HFFc6 (cell line): ENCODE measurements around the gene DTX4. TPM values are rescaled to one million over a fixed set of nuclear protein-coding genes. Genes with fewer than 3 reads are reported as not detected.

ENCODE experiments used
- DNase-seq: peaks from one replicate; pipeline ENCODE4 v3.0.0-alpha.2; 2018
- H3K27ac Mint-ChIP-seq: 2 replicates; pipeline ENCODE4 v1.8.0; 2020; ENCODE audit warnings: mild to moderate bottlenecking, mixed read lengths
- H3K27me3 Mint-ChIP-seq: 2 replicates; pipeline ENCODE4 v1.8.0; 2021; ENCODE audit warnings: mild to moderate bottlenecking, moderate library complexity, mixed read lengths; ENCODE audit not compliant: insufficient read depth
- H3K36me3 Mint-ChIP-seq: 2 replicates; pipeline ENCODE4 v1.8.0; 2021; ENCODE audit warnings: low read depth, mixed read lengths
- H3K4me1 Mint-ChIP-seq: 2 replicates; pipeline ENCODE4 v1.8.0; 2020; ENCODE audit warnings: low read depth, mixed read lengths
- H3K4me3 Mint-ChIP-seq: 2 replicates; pipeline ENCODE4 v1.8.0; 2020; ENCODE audit warnings: mild to moderate bottlenecking, moderate library complexity, mixed read lengths
- H3K9me3 Mint-ChIP-seq: 2 replicates; pipeline ENCODE4 v1.8.0; 2020; ENCODE audit warnings: mild to moderate bottlenecking, mixed read lengths
- CTCF ChIP-seq: fragments of 200-600 bp; sonication (generic); IDR thresholded peaks from 2 replicates; pipeline ENCODE4 v1.5.0; 2021; ENCODE audit warnings: antibody characterized with exemption, mild to moderate bottlenecking
- total RNA-seq, 6 experiments: library from RNA; stranded (reverse); fragmentation: NEBNext Ultra II Directional; extraction: Animal tissue kit (Norgen Biotek cat#: 25700); gene quantifications; 2 replicates in 1 of 6; 3 replicates in 5 of 6; pipeline ENCODE4 v1.2.3, GENCODE V29; 2021

Gene DTX4
- total RNA-seq, 6 experiments from 2014 or later: 3.2 to 4.6 (median 4.1) TPM

- no peak for DNase-seq
- H3K9me3 Mint-ChIP-seq: no peaks in the 10 kb centered on the region
- no peak overlapping the region for H3K27ac Mint-ChIP-seq
- no peak for TF ChIP-seq CTCF
- H3K36me3 Mint-ChIP-seq: no peaks in the 10 kb centered on the region
- H3K4me3 Mint-ChIP-seq: no peak overlapping the region
- H3K4me1 Mint-ChIP-seq: peaks cover 48% of the 10 kb centered on the region
- peaks cover 5% of the 10 kb centered on the region for H3K27me3 Mint-ChIP-seq
Observed at GRCh38 chr11:59219836-59220235, 47.9 kb downstream of the DTX4 start.

DNA sequence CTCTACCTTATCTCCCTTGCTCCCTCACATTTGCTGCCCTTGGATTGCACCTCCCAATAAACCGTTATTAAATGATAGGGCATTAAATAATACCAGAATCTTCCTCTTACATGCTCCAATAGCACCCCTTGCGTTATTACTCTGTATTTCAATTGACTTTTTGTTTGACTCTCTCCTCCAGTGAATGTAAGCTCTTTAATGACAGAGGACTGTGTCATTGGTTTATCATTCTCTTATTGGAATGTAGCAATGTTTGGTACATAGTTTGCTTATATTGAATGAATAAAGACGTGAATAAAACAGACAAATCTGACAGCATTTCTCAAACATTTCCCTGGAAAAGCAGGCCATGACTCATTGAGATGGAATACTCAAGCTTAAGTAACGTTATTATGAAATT, 49.5 kb downstream of the DTX4 start:
- H3K27me3 Mint-ChIP-seq: peaks cover 7% of the 10 kb centered on the region
- peak; percentile 56; the same call in 1 of the 2 replicates for TF ChIP-seq CTCF
- H3K27ac Mint-ChIP-seq: peak overlapping the region; percentile 6; the same call in 1 of the 2 replicates
- peak overlapping the region; percentile 48; the same call in 1 of the 2 replicates for H3K4me3 Mint-ChIP-seq
- peak; percentile 55 for DNase-seq
- H3K36me3 Mint-ChIP-seq: no peaks in the 10 kb centered on the region
- H3K4me1 Mint-ChIP-seq: peaks cover 51% of the 10 kb centered on the region
- H3K9me3 Mint-ChIP-seq: no peaks in the 10 kb centered on the region

- Mint-ChIP-seq H3K4me3 (no peak overlapping the region), H3K4me1 (peaks cover 40% of the 10 kb centered on the region), H3K36me3 (no peaks in the 10 kb centered on the region), H3K9me3 (no peaks in the 10 kb centered on the region), H3K27ac (no peak overlapping the region), H3K27me3 (peaks cover 7% of the 10 kb centered on the region)
- no peak for DNase-seq
- TF ChIP-seq CTCF: no peak
Observed at GRCh38 chr11:59222464-59223060, 50.6 kb downstream of the DTX4 start.

GRCh38 chr11:59223177-59223576, 51.2 kb downstream of the DTX4 start:
- no peaks in the 10 kb centered on the region for H3K9me3 Mint-ChIP-seq
- peaks cover 40% of the 10 kb centered on the region for H3K4me1 Mint-ChIP-seq
- no peak for TF ChIP-seq CTCF
- H3K27me3 Mint-ChIP-seq: peaks cover 6% of the 10 kb centered on the region
- DNase-seq: no peak
- no peak overlapping the region for H3K4me3 Mint-ChIP-seq
- no peak overlapping the region for H3K27ac Mint-ChIP-seq
- no peaks in the 10 kb centered on the region for H3K36me3 Mint-ChIP-seq

DNA sequence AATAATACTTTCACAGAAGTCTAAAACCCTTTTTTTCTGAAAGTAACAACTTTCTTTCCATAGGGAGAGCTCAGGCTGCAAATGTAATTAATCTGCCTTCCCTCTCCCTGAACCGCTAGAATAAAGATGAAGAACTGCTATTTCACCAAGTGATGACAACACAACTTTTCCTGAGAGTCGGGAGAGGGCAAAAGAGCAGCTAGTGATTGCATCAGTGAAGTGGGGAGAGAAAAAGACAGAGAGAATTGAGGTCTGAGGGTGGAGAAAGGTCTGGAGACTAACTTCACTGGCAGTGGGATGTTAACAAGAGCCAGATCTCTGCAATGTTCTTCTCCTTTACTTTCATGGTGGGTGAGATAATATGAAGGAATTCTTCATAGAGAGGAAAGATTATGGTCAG, 51.7 kb downstream of the DTX4 start:
- Mint-ChIP-seq H3K27ac (no peak overlapping the region), H3K4me3 (no peak overlapping the region), H3K9me3 (no peaks in the 10 kb centered on the region), H3K4me1 (peaks cover 40% of the 10 kb centered on the region), H3K36me3 (no peaks in the 10 kb centered on the region), H3K27me3 (peaks cover 4% of the 10 kb centered on the region)
- no peak for DNase-seq
- no peak for TF ChIP-seq CTCF
